Subcutaneous adipose tissue (tissue), 4 donors: ENCODE measurements around the gene C19orf81. TPM values are rescaled to one million over a fixed set of nuclear protein-coding genes. Genes with fewer than 3 reads are reported as not detected.

Experiments
- CTCF ChIP-seq: fragments of 450-650 bp; IDR thresholded peaks from one replicate; pipeline ENCODE4 v1.5.1; 2016; ENCODE audit warnings: low read depth, mild to moderate bottlenecking, control low read depth, antibody characterized with exemption, moderate library complexity
- total RNA-seq, 4 donors: library from RNA; depleted of rRNA; stranded (reverse); fragments of >200 nt; gene quantifications; one replicate each; pipeline ENCODE4 v1.1.0, GENCODE V29; 2016

The C19orf81 gene
- total RNA-seq, 4 donors from 2014 or later: 1.9 TPM; not detected in 3

GRCh38 chr19:50701367-50701985 lies 52.2 kb downstream of the C19orf81 start:
- TF ChIP-seq CTCF: no peak

- no peak for TF ChIP-seq CTCF
Observed at GRCh38 chr19:50702158-50702870, 53.1 kb downstream of the C19orf81 start.

GRCh38 chr19:50702871-50703829 lies 53.9 kb downstream of the C19orf81 start:
- no peak for TF ChIP-seq CTCF

DNA sequence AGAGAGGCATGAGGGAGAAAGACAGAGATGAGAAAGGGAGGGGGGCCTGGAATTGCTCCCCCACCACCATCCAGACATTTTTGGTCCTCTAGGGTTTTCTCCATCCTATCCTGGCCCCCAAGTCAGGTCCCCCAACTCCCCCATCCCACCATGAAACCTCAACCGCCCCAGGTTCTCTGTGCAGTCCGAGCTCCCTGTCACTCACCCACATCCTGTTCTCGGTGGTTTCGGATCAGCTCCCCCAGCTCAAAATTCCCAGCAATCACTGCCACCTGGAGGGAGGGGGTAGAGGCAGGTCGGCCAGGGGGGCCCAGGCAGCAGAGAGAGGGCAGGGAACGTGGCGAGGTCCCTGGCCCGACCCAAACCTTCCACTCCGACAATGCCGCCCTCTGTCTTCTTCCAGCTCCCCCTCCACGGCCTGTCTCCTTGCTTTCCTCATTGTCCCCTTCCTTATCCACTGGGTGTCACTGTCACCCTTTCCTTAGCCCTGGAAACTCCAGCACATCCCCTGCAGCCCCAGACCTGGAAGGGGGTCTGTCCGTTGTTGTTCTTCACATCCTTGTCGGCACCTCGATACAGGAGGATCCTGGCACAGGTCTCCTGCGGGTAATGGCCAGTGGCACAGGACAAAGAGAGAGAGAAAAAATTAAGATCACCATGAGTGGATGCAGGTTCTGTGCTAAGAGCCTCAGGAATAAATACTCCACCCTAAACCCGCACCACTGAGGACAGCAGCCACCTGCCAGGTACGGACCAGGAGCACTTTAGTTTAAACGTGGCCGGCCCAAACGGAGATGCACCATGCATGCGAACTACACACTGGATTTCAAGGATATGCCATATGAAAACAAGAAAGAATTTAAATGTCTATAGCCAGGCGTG lies 54.9 kb downstream of the C19orf81 start:
- TF ChIP-seq CTCF: no peak

DNA sequence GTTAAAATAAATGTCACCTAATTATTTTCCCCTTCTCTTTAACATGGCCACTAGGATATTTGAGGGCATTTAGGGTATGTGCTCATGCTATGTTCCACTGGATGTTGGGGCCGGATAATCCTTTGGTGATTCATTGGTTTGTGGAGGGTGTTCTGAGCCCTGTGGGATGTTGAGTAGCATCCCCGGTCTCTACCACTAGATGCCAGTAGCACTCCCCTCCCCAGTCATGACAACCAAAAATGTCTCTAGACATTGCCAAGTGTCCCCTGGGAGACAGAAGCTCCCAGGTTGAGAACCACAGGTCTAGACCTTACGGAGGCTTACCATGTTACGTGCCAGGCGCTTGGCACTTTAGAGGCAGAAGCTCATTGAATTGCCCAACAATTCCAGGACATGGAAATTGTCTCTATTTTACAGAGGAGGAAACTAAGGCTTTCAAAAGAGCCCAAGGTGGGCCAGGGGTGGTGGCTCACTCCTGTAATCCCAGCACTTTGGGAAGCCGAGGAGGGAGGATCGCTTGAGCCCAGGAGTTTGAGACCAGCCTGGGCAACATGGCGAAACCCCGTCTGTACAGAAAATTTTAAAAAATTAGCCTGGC lies 56.3 kb downstream of the C19orf81 start:
- TF ChIP-seq CTCF: no peak

GRCh38 chr19:50706387-50706786 lies 57.1 kb downstream of the C19orf81 start:
- no peak for TF ChIP-seq CTCF
